Measurements from ENCODE around the gene KCNIP3.

Gene KCNIP3

DNA sequence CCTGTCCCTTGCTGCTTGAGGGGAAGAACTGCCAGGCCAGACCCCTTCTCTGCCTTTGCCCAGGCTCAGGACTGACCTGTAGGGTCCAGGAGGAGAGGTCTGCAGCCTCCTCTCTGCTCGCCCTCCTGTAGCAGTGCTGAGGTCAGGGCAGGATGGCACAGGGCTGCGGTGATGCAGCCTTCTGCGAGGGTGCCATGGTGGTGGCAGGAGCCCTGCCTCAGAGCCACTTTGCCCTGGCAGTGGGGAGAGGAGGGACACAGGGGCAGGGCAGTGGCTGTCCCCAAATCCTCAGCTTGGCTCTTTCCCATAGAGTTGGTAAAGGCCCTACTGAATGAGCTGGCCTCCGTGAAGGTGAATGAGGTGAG lies 22.0 kb upstream of the KCNIP3 start:
- no peak for DNase-seq

DNA sequence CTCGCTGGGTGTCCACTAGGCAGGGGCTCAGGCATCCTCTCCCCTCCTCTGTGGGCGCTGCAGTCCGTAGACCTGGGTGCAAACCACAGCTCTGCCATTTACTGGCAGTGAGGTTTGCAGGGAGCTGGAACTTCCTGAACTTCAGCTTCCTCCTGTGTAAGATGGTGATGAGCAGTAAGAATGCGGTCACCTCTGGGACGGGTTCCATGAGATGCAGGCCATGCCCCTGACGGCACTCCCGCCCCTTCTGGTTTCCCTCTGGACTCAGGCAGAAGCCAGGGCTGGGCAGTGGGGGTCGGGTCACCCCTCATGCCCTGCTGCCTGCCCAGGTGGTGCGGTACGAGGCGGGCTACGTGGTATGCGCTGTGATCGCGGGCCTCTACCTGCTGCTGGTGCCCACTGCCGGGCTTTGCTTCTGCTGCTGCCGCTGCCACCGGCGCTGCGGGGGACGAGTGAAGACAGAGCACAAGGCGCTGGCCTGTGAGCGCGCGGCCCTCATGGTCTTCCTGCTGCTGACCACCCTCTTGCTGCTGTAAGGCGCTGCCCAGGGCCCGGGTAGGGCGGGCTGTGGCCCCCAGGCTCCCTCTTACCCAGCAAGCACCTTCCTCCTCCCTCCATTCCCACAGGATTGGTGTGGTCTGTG lies 21.4 kb upstream of the KCNIP3 start:
- no peak for DNase-seq

DNA sequence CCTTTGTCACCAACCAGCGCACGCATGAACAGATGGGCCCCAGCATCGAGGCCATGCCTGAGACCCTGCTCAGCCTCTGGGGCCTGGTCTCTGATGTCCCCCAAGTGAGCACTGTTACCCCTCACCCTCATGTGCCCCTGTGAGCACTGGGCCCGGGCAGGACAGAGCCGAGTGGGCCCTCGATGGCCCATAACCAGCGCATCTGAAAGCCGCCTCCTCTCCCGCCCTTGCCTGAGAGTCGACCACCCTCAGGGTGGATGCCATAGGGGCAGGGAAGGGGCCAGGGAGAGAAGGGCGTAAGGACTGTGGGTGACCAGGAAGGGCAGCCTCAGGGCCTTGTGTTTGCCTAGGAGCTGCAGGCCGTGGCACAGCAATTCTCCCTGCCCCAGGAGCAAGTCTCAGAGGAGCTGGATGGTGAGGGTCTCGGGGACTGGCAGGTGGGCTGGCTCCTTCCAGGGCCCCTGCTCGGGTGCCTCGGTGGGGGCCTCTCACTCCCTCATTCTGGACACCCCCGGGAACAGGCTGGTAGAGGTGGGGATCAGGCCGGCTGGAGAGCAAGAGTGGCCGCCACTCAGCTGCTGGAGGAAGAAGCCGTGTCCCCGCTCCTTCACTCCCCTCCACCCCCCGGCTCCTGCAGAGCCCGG lies 20.8 kb upstream of the KCNIP3 start:
- DNase-seq: no peak

- no peak for DNase-seq
These were observed 20.3 kb upstream of the KCNIP3 start for GRCh38 chr2:95276888-95277245.

DNA sequence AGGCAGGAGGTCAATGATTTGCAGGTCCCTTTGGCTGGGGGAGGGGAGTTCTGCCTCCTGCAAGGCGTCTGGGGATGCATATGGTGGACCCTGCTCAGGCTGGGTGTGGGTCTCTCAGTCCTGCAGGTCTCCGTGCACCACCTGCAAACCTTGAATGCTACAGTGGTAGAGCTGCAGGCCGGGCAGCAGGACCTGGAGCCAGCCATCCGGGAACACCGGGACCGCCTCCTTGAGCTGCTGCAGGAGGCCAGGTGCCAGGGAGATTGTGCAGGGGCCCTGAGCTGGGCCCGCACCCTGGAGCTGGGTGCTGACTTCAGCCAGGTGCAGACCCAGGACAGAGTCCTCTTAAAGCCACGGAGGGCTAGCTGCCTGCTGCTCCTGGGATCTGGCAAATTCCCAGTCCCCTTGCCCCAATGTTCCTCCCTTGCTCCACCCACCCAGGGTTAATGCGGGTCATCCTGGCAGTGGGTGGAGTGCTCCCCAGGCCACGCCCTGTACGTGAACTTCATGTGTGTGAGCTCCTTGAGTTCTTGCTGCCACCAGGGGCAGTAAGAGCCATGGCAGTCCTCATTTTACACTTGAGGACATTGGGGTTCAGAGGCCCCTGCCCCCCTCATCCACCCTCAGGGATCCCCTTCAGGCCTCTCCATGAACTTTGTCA lies 19.8 kb upstream of the KCNIP3 start:
- no peak for DNase-seq

DNA sequence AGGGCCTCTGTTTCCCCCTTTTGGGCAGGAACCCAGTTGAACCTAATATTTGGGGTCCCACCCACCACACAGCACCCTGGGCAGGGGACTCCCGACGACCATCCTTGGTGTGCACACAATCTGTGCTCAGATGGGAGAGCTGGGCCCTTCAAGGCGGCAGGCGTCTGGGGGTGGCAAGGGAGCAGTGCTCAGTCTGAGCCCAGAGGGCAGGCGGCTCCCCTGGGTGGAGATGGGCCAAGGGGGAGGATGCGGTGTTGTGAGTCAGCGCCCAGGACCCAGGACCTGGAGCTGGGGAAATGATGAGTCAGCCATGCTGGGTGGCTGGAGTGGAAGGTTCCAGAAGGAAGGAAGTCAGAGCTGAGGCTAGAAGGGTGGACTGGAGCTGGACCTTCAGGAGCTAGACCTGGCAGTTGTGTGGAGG lies 19.1 kb upstream of the KCNIP3 start:
- no peak for DNase-seq

DNA sequence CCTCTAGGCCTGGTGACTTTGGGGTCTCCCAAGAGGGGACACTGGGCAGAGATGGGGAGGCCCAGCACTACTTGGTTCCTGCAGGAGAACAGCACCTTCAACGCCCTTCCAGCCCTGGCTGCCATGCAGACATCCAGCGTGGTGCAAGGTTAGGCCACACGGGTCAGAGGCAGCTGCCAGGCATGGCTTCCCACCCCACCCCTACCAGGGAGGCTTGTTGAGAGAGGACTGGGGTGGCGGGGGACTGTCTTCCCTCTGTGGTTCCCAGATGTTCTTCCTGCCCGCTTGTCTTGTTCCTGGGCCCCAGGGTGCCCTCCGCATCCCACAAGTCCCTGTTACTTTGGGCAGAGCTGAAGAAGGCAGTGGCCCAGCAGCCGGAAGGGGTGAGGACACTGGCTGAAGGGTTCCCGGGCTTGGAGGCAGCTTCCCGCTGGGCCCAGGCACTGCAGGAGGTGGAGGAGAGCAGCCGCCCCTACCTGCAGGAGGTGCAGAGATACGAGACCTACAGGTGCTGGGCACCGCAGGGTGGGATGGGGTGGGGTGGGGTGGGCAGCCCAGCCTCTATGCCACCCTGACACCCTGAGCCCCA lies 18.4 kb upstream of the KCNIP3 start:
- DNase-seq: no peak

DNA sequence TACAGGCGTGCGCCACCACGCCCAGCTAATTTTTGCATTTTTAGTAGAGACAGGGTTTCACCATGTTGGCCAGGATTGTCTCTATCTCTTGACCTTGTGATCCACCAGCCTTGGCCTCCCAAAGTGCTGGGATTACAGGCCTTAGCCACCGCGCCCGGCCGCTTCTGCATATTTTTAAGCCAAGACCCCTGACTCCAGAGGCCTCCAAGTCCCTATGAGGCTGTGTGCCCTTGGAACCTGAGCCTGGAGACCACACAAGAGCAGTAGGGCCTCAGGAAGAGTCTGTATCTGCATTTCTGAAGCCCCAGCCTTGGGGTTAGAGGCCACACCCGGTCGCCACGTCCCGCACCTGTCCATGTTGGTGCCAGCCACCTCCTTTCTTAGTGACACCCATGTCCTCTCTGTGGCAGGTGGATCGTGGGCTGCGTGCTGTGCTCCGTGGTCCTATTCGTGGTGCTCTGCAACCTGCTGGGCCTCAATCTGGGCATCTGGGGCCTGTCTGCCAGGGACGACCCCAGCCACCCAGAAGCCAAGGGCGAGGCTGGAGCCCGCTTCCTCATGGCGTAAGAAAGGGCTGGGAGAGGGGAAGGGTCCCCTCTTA lies 17.6 kb upstream of the KCNIP3 start:
- DNase-seq: no peak

DNA sequence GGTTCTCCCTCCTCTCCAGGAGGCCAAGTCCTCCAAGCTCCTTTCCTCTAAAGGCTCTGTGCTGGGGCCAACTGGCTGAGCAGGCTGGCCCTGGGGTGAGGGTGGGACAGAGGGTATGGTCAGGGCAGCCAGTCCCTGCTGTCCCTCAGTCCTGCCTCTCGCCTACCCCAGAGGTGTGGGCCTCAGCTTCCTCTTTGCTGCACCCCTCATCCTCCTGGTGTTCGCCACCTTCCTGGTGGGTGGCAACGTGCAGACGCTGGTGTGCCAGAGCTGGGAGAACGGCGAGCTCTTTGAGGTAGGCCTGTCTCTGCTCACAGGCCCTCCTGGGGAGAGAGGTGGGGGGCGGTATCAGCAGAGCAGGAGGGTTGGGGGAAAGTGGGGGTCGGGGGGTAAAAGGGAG lies 16.1 kb upstream of the KCNIP3 start:
- no peak for DNase-seq

- DNase-seq: no peak
These were observed 15.4 kb upstream of the KCNIP3 start for GRCh38 chr2:95281786-95282185.

DNA sequence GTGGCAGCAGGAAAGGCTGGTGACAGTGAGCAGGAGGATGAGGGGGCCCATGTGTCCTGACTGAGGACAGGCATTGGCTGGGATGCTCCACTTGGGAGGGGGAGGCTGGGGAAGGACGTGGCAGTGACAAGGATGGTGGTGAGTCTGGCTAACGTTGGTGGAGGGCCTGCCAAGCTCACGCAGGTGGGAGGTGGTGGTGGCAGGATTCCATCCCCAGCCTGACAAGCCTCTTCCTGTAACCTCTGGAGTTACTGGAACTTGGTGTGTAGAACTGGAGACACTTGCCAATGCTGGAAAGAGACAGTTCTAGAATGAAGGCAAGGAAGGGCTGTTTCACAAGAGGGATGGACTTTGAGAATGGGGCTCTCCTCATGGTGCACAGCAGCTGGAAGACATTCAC lies 14.7 kb upstream of the KCNIP3 start:
- no peak for DNase-seq

DNA sequence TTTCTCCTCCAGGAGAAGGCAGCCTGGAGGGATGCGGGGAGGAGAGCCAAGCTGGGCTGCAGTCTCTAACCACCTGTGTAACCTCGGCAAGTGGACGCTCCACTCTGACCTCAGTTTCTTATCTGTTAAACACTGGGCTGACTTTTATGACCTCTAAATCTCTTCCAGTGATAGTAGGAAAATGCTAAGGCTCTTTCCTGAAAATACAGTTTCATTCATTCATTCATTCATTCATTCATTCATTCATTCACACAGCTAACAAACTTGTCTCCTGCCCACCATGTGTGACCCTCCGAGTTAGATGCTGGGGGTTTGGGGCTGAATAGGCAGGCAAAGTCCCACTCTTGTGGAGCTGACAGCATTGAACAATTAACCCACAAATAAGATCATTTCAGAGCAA lies 13.6 kb upstream of the KCNIP3 start:
- DNase-seq: no peak

GRCh38 chr2:95284886-95285541 lies 12.1 kb upstream of the KCNIP3 start:
- DNase-seq: no peak

GRCh38 chr2:95285542-95285932 lies 11.6 kb upstream of the KCNIP3 start:
- no peak for DNase-seq

DNA sequence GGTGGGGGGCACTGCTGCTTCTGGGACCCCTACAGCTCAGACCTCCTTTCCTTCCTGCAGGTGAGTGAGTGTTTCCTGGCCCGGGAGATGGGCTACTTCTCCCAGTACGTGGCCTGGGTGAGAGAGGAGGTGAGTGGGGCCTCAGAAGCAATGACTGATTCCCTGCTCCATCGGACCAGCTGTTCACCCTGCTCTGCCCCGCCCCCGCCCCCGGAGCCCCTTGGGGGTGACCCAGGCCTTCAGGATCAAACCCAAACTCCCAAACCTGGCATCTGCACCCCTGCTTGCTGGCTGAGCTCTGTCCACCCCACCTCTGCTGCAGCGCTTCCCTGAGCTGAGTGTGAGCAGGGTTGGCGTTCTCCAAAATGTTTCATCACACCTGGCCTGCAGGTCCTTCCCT lies 9.8 kb upstream of the KCNIP3 start:
- no peak for DNase-seq

- no peak for DNase-seq
These were observed 9.3 kb upstream of the KCNIP3 start for GRCh38 chr2:95287806-95288205.

GRCh38 chr2:95289253-95289652 lies 7.9 kb upstream of the KCNIP3 start:
- DNase-seq: no peak

DNA sequence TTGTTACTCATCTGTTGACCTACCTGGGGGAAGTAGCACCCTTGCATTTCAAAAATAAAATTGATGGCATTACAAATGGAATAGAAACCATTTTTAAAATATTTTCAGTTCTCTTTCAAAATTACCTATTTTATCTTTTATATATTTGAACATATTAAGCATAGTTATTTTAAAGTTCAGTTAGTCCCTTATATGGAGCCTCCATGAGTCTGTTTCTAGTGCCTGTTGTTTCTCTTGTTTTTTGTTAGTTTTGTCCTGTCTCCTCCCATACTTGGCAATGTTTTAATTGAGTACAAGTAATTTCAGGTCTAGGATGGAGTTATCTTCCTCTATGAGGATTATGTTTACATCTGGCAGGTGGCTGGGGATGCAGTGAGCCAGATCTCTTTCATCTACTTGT lies 5.9 kb upstream of the KCNIP3 start:
- no peak for DNase-seq

DNA sequence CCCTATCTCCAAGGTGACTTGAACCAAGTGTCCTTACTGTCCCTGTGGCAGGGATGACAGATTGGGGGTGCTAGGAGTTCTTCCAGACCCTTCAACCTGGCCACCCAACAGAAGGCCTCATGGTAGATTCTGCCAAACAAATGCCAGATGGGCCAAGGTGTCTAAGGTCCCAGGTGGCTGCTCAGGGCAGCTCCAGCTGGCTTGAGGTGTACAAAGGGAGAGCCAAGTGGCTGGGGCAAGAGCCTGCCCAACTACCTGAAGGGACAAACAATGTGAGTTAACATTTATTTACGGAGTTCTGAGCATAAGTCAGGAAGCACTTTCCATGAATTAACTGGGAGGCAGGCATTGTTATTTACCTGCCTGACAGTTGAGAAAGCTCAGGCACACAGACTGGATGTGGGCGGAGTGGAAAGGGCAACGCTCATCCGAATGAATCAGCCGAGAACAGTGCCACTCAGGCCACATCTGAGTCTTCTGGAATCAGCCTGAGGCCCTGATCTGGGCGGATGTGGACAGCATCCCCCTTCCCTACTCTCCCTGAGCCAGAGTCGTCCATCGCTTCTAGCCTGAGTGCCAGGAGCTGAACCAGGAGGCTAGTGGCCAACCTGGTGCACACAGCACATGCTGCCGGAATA lies 4.4 kb upstream of the KCNIP3 start:
- no peak for DNase-seq

DNA sequence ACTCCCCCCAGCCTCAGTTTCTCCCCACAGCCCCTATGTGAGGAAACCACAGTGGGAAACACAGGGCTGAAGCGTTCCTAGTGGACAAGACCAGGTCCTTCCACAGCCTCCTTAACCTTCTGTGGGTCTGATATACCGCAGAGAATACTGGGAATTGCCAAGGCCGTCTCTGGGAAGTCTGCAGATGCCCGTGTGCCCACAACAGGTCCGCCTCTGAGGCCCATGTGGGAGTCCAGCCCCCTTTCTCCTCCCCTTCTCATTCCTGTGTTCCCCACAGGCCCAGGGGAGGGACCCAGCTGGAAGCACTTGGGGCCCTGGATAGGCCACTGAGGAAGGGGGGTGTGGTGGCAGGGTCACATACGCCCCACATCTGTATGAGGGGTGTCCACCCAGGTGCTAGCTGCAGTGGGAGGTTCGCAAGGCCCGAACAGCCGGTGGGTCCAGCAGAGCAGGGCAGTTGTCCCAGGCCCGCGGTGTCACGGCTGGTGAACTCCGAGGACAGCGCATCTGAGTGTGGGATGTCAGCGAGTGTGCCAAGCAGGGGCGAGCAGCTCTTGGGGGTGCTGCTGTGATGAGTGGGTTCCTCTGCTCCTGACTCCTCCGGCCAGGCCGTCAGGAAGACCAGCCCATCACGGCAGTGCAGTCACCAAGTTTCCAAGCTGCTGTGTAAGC lies 2.4 kb upstream of the KCNIP3 start:
- no peak for DNase-seq

DNA sequence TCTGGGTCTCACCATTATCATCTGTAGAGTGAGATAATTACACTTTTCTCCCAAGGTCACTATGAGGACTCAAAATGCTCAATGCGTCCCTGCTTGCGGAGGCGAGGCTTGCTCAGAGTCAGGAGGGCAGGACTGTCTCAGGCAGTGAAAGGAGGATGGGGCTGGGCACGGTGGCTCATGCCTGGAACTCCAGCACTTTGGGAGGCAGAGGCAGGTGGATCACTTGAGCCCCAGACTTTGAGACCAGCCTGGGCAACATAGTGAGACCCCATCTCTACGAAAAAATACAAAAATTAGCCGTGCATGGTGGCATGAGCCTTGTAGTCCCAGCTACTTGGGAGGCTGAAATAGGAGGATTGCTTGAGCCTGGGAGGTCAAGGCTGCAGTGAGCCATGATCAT lies 1.8 kb upstream of the KCNIP3 start:
- no peak for DNase-seq

DNA sequence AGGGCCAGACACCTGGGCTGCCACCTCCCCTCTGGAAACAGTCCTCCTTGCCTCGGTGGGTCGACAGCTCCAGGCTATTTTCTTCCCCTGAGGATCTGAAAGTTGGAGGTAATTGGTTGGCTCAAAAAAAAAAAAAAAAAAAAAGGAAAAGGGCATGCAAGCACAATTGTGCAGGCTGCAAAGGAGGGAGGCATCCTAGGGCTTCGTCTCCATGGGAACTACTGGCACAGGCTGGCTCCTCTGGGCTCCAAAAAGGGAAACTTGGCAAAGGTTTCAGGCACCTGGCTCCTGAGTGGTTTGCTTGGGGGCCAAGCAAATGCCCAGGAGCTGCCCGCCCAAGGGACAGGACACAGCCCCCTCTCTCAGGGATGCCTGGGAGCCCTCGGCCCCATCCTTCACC lies 1.1 kb upstream of the KCNIP3 start:
- no peak for DNase-seq

Measured in NCI-H510A treated with DMSO at 0.1 percent for 48 hours (cell line).